ENCODE data around the gene CCNG2. TPM values are rescaled to one million over a fixed set of nuclear protein-coding genes. Genes with fewer than 3 reads are reported as not detected.

Gene CCNG2
- total and polyA plus RNA-seq, 2 of the 4 experiments (the other 2 are of a cell fraction), result 11.3 to 14.9 TPM

- ATAC-seq (ENCODE audit: low read depth) (no peak), DNase-seq (no peak)
- no peaks in the 10 kb centered on the region for H3K4me1 ChIP-seq (ENCODE audit: control insufficient read depth, insufficient read depth, low read length)
- BruUV-seq (replicated peaks), result no TSS peak
- no peak overlapping the region for H3K9ac ChIP-seq (ENCODE audit: low read depth, low read length)
- CTCF ChIA-PET, result no interaction called here
- no peaks in the 10 kb centered on the region for H3K9me3 ChIP-seq (ENCODE audit: control insufficient read depth, insufficient read depth, low read length)
- H4K91ac ChIP-seq (ENCODE audit: insufficient read depth, low read depth, low read length), result no peak overlapping the region
- H3K4ac ChIP-seq (ENCODE audit: low read depth, low read length), result no peak overlapping the region
- no peak overlapping the region for H4K5ac ChIP-seq (ENCODE audit: low read depth, low read length)
- intact Hi-C loops (cut with micrococcal nuclease), result no loop called here
- H2BK20ac ChIP-seq (ENCODE audit: low read depth, low read length), result no peak overlapping the region
- no peak overlapping the region for H3K4me2 ChIP-seq (ENCODE audit: low read depth, low read length)
- no peaks in the 10 kb centered on the region for H3K36me3 ChIP-seq (ENCODE audit: control insufficient read depth, insufficient read depth, low read length)
- TF ChIP-seq RCOR1 (IDR thresholded peaks at IDR 0.05; ENCODE audit: insufficient replicate concordance, low read length) (no peak), MAZ (IDR thresholded peaks at IDR 0.05; ENCODE audit: borderline replicate concordance, low read depth, low read length) (no peak), ELK1 (IDR thresholded peaks at IDR 0.05; ENCODE audit: borderline replicate concordance, low read depth, low read length) (no peak), RFX5 (IDR thresholded peaks at IDR 0.05; ENCODE audit: low read depth, low read length) (no peak), RAD21 (IDR thresholded peaks at IDR 0.05; ENCODE audit: low read length) (no peak), MXI1 (IDR thresholded peaks at IDR 0.05; ENCODE audit: borderline replicate concordance, low read depth, low read length) (no peak), CEBPB (IDR thresholded peaks at IDR 0.05; ENCODE audit: low read depth, low read length) (no peak), POLR2A (IDR thresholded peaks at IDR 0.05; ENCODE audit: low read depth, low read length) (no peak), USF2 (IDR thresholded peaks at IDR 0.05; ENCODE audit: low read depth, low read length) (no peak), BHLHE40 (IDR thresholded peaks at IDR 0.05; ENCODE audit: low read depth, low read length) (no peak), FOS (IDR thresholded peaks at IDR 0.05; ENCODE audit: low read depth, low read length) (no peak), CHD1 (IDR thresholded peaks at IDR 0.05; ENCODE audit: low read depth, low read length) (no peak), MAFK (IDR thresholded peaks at IDR 0.05; ENCODE audit: low read depth, low read length) (no peak)
- TF ChIP-seq, protein P1, sequence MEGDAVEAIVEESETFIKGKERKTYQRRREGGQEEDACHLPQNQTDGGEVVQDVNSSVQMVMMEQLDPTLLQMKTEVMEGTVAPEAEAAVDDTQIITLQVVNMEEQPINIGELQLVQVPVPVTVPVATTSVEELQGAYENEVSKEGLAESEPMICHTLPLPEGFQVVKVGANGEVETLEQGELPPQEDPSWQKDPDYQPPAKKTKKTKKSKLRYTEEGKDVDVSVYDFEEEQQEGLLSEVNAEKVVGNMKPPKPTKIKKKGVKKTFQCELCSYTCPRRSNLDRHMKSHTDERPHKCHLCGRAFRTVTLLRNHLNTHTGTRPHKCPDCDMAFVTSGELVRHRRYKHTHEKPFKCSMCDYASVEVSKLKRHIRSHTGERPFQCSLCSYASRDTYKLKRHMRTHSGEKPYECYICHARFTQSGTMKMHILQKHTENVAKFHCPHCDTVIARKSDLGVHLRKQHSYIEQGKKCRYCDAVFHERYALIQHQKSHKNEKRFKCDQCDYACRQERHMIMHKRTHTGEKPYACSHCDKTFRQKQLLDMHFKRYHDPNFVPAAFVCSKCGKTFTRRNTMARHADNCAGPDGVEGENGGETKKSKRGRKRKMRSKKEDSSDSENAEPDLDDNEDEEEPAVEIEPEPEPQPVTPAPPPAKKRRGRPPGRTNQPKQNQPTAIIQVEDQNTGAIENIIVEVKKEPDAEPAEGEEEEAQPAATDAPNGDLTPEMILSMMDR (conservative IDR thresholded peaks at IDR 0.05; ENCODE audit: low read depth, low read length), result no peak
- in situ Hi-C loops (cut with MboI; ENCODE audit: low sequenced_read_pairs), result loop anchor here (10.0 to 25.0 kb wide), 3 partner anchors 144 to 772 kb away; partner anchors contain the start of gene SHROOM3
- no peak overlapping the region for H2AK9ac ChIP-seq (replicated peaks; ENCODE audit: low read depth, low read length, poor library complexity)
- H3K27me3 ChIP-seq (ENCODE audit: control insufficient read depth, insufficient read depth, low read length), result peaks cover 74% of the 10 kb centered on the region
- POLR2A ChIA-PET (ENCODE audit: unreplicated experiment), result no interaction called here
- no peak overlapping the region for H3K14ac ChIP-seq (replicated peaks; ENCODE audit: low read depth, low read length)
- no peak overlapping the region for H2BK5ac ChIP-seq (ENCODE audit: low read depth, low read length, poor library complexity, severe bottlenecking)
- H3K9me1 ChIP-seq (ENCODE audit: insufficient read depth, low read length), result no peaks in the 10 kb centered on the region
- H3K18ac ChIP-seq (ENCODE audit: low read depth, low read length), result no peak overlapping the region
- H3K4me3 ChIP-seq (ENCODE audit: insufficient read depth, low read depth, low read length), result no peak overlapping the region
- WGBS, 2 experiments (ENCODE audit: extremely low coverage in 2 of 2, insufficient read length in 1 of 2), result no CpG with 5 or more reads among the region's 1 CpG
- H3K56ac ChIP-seq (ENCODE audit: extremely low read depth, insufficient read depth, low read length), result no peak overlapping the region
- no peak overlapping the region for H4K8ac ChIP-seq (ENCODE audit: low read depth in 2 of 2, low read length in 2 of 2)
- no peak overlapping the region for H3K27ac ChIP-seq (ENCODE audit: insufficient read depth, low read length)
- no peak overlapping the region for H2BK120ac ChIP-seq (ENCODE audit: low read depth, low read length)
- H2BK15ac ChIP-seq (ENCODE audit: low read depth, low read length), result no peak overlapping the region
- no peaks in the 10 kb centered on the region for H4K20me1 ChIP-seq (ENCODE audit: insufficient read depth, low read length)
- no peak overlapping the region for H2AFZ ChIP-seq (replicated peaks; ENCODE audit: low read length, poor library complexity)
- H2AK5ac ChIP-seq (ENCODE audit: low read depth, low read length), result no peak overlapping the region
- H3K79me1 ChIP-seq (ENCODE audit: low read depth in 1 of 2, low read length in 2 of 2), result no peaks in the 10 kb centered on the region
- no peak overlapping the region for H3K23ac ChIP-seq (ENCODE audit: low read depth, low read length)
- dilution Hi-C loops (cut with HindIII; ENCODE audit: low sequenced_read_pairs, unreplicated experiment), result no loop called here
These were observed 52.0 kb downstream of the CCNG2 start for GRCh38 chr4:77209012-77209411.

Measured in IMR-90 (cell line).